H9 (cell line): ENCODE measurements around the gene ZMYND8. TPM values are rescaled to one million over a fixed set of nuclear protein-coding genes. Genes with fewer than 3 reads are reported as not detected.

Experiments used
- DNase-seq: peaks from one replicate; pipeline ENCODE4 v3.0.0-alpha.2; 2017
- H2AFZ ChIP-seq: one replicate; pipeline ENCODE4 v1.6.1; 2013; ENCODE audit warnings: mild to moderate bottlenecking, low read length, control low read depth, moderate library complexity
- H2AK5ac ChIP-seq: 2 replicates; pipeline ENCODE4 v1.6.1; 2013; ENCODE audit warnings: low read length, control low read depth, mixed read lengths; ENCODE audit not compliant: insufficient read length
- H2BK120ac ChIP-seq: one replicate; pipeline ENCODE4 v1.6.1; 2013; ENCODE audit warnings: low read depth, mild to moderate bottlenecking, low read length, control low read depth, inconsistent platforms; ENCODE audit not compliant: poor library complexity, severe bottlenecking
- H2BK12ac ChIP-seq: 2 replicates; pipeline ENCODE4 v1.6.1; 2013; ENCODE audit warnings: low read length, control low read depth, mixed read lengths, low read depth; ENCODE audit not compliant: insufficient read length
- H2BK15ac ChIP-seq: 2 replicates; pipeline ENCODE4 v1.6.1; 2013; ENCODE audit warnings: low read depth, low read length, control low read depth
- H2BK20ac ChIP-seq: one replicate; pipeline ENCODE4 v1.6.1; 2013; ENCODE audit warnings: low read depth, mild to moderate bottlenecking, low read length, control low read depth, inconsistent platforms; ENCODE audit not compliant: poor library complexity, severe bottlenecking
- H2BK5ac ChIP-seq: 2 replicates; pipeline ENCODE4 v1.6.1; 2013; ENCODE audit warnings: low read length, control low read depth, mixed read lengths; ENCODE audit not compliant: insufficient read length
- H3K14ac ChIP-seq: 2 replicates; pipeline ENCODE4 v1.6.1; 2013; ENCODE audit warnings: low read length, control low read depth; ENCODE audit not compliant: insufficient read depth
- H3K18ac ChIP-seq: 2 replicates; pipeline ENCODE4 v1.6.1; 2013; ENCODE audit warnings: low read depth, mild to moderate bottlenecking, mixed read lengths, low read length, control low read depth; ENCODE audit not compliant: insufficient read length
- H3K23ac ChIP-seq: 2 replicates; pipeline ENCODE4 v1.6.1; 2013; ENCODE audit warnings: low read length, control low read depth, mixed read lengths, low read depth; ENCODE audit not compliant: insufficient read length
- H3K23me2 ChIP-seq: 2 replicates; pipeline ENCODE4 v1.6.1; 2013; ENCODE audit warnings: low read depth, mild to moderate bottlenecking, mixed read lengths, low read length, control low read depth; ENCODE audit not compliant: insufficient read length, poor library complexity, severe bottlenecking
- H3K27ac ChIP-seq: 2 replicates; pipeline ENCODE4 v1.5.1; 2013; ENCODE audit warnings: low read length, control low read depth, mixed read lengths, low read depth; ENCODE audit not compliant: insufficient read length
- H3K27me3 ChIP-seq: 2 replicates; pipeline ENCODE4 v1.6.1; 2013; ENCODE audit warnings: low read length, control low read depth, inconsistent platforms; ENCODE audit not compliant: insufficient read depth
- H3K4ac ChIP-seq: 2 replicates; pipeline ENCODE4 v1.6.1; 2013; ENCODE audit warnings: low read depth, mild to moderate bottlenecking, control low read depth, inconsistent platforms, low read length, moderate library complexity
- H3K4me1 ChIP-seq: 2 replicates; pipeline ENCODE4 v1.6.1; 2013; ENCODE audit warnings: low read length, control low read depth, inconsistent platforms; ENCODE audit not compliant: insufficient read depth
- H3K4me2 ChIP-seq: 2 replicates; pipeline ENCODE4 v1.6.1; 2013; ENCODE audit warnings: low read length, control low read depth, mixed read lengths; ENCODE audit not compliant: insufficient read length, insufficient read depth
- H3K56ac ChIP-seq: 2 replicates; pipeline ENCODE4 v1.6.1; 2013; ENCODE audit warnings: low read depth, mild to moderate bottlenecking, mixed read lengths, low read length, control low read depth; ENCODE audit not compliant: insufficient read length
- H3K79me1 ChIP-seq: 2 replicates; pipeline ENCODE4 v1.6.1; 2013; ENCODE audit warnings: low read depth, mild to moderate bottlenecking, moderate library complexity, low read length, control low read depth, inconsistent platforms; ENCODE audit not compliant: insufficient read depth, poor library complexity, severe bottlenecking
- H3K79me2 ChIP-seq: 2 replicates; pipeline ENCODE4 v1.6.1; 2013; ENCODE audit warnings: low read length, control low read depth, inconsistent platforms; ENCODE audit not compliant: insufficient read depth
- H3K9ac ChIP-seq: 2 replicates; pipeline ENCODE4 v1.6.1; 2013; ENCODE audit warnings: low read length, control low read depth, mixed read lengths; ENCODE audit not compliant: insufficient read length; ENCODE audit errors: extremely low read depth
- H3K9me3 ChIP-seq: one replicate; pipeline ENCODE4 v1.6.1; 2013; ENCODE audit warnings: low read depth, low read length, inconsistent platforms; ENCODE audit not compliant: control insufficient read depth
- H3T11ph ChIP-seq: one replicate; pipeline ENCODE4 v1.6.1; 2013; ENCODE audit warnings: mild to moderate bottlenecking, low read length, control low read depth, inconsistent platforms
- H4K20me1 ChIP-seq: one replicate; pipeline ENCODE4 v1.6.1; 2013; ENCODE audit not compliant: control insufficient read depth, insufficient read length, insufficient read depth
- H4K5ac ChIP-seq: 2 replicates; pipeline ENCODE4 v1.6.1; 2013; ENCODE audit warnings: low read depth, mild to moderate bottlenecking, mixed read lengths, low read length, control low read depth; ENCODE audit not compliant: insufficient read length
- H4K8ac ChIP-seq: replicated peaks from 2 replicates; pipeline ENCODE4 v1.6.1; 2013; ENCODE audit warnings: low read length, control low read depth, mixed read lengths, low read depth; ENCODE audit not compliant: insufficient read length
- H4K91ac ChIP-seq: 2 replicates; pipeline ENCODE4 v1.6.1; 2013; ENCODE audit warnings: low read depth, mild to moderate bottlenecking, moderate library complexity, mixed read lengths, low read length, control low read depth; ENCODE audit not compliant: insufficient read length
- H3K27ac Mint-ChIP-seq, 3 experiments: 2 replicates in 2 of 3; 3 replicates in 1 of 3; pipeline ENCODE4 v1.8.0; 2020 to 2021; ENCODE audit warnings: mixed read lengths in 3 of 3, mild to moderate bottlenecking in 1 of 3, moderate library complexity in 1 of 3
- H3K27me3 Mint-ChIP-seq: 2 replicates; pipeline ENCODE4 v1.8.0; 2021; ENCODE audit warnings: low read depth, mild to moderate bottlenecking, moderate library complexity, mixed read lengths
- H3K36me3 Mint-ChIP-seq, 3 experiments: 2 replicates in 2 of 3; 3 replicates in 1 of 3; pipeline ENCODE4 v1.8.0; 2020 to 2021; ENCODE audit warnings: low read depth in 3 of 3, mixed read lengths in 3 of 3; ENCODE audit not compliant: insufficient read depth in 1 of 3
- H3K4me1 Mint-ChIP-seq, 2 experiments: 2 replicates each; pipeline ENCODE4 v1.8.0; 2020; ENCODE audit warnings: mixed read lengths in 2 of 2
- H3K4me3 Mint-ChIP-seq, 2 experiments: 2 replicates in 1 of 2; 3 replicates in 1 of 2; pipeline ENCODE4 v1.8.0; 2020 to 2021; ENCODE audit warnings: mild to moderate bottlenecking in 2 of 2, mixed read lengths in 2 of 2, moderate library complexity in 1 of 2
- H3K9me3 Mint-ChIP-seq, 2 experiments: 2 replicates in 1 of 2; 3 replicates in 1 of 2; pipeline ENCODE4 v1.8.0; 2020; ENCODE audit warnings: mild to moderate bottlenecking in 2 of 2, mixed read lengths in 2 of 2, moderate library complexity in 1 of 2
- WGBS: extraction: QIAGEN DNeasy Blood & Tissue Kit; methylation state at CpG from one replicate; pipeline ENCODE4 v1.1.7; 2013; ENCODE audit warnings: missing lambda C conversion rate, low lambda C conversion rate, mixed read lengths; ENCODE audit not compliant: insufficient read length; ENCODE audit errors: extremely low coverage; 5-methylcytosine and 5-hydroxymethylcytosine counted together
- total RNA-seq: library from RNA; stranded (reverse); gene quantifications from 2 replicates; pipeline ENCODE4 v1.2.1, GENCODE V29; 2021
- TF ChIP-seq, protein P1 (sequence below): fragments of 200-600 bp; sonication (generic); conservative IDR thresholded peaks from 3 replicates; pipeline ENCODE4 v1.8.0; 2021; ENCODE audit warnings: antibody characterized with exemption, mild to moderate bottlenecking

Gene ZMYND8
- total RNA-seq, 1 experiment from 2014 or later, result 158 TPM

DNA sequence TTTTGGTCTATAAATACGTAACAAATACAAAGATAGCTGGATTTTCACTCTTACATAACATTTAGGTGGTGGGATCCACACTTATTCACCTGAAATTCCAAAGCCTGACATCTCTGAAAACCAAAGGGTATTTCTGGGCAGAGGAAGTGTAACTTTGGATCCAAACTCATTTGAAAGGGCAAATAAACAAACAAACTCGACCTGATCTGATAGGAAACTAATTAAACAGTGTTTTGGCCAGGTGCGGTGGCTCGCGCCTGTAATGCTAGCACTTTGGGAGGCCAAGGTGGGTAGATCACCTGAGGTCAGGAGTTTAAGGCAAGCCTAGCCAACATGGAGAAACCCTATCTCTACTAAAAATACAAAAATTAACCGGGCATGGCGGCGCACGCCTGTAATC lies 128.9 kb downstream of the ZMYND8 start:
- Histone ChIP-seq H3T11ph (no peak overlapping the region), H2AK5ac (no peak overlapping the region), H2AFZ (no peak overlapping the region), H3K4me1 (no peaks in the 10 kb centered on the region), H3K4me2 (no peak overlapping the region), H2BK120ac (no peak overlapping the region), H3K56ac (no peak overlapping the region), H2BK5ac (no peak overlapping the region), H2BK12ac (no peak overlapping the region), H2BK20ac (no peak overlapping the region), H3K9ac (no peak overlapping the region), H3K14ac (no peak overlapping the region), H4K20me1 (no peaks in the 10 kb centered on the region), H4K91ac (no peak overlapping the region), H3K23ac (no peak overlapping the region), H3K23me2 (no peaks in the 10 kb centered on the region), H3K79me2 (no peaks in the 10 kb centered on the region), H3K4ac (no peak overlapping the region), H4K5ac (no peak overlapping the region), H3K79me1 (no peaks in the 10 kb centered on the region), H3K18ac (no peak overlapping the region), H2BK15ac (no peak overlapping the region), H3K27me3 (no peaks in the 10 kb centered on the region), H3K9me3 (no peaks in the 10 kb centered on the region), H3K27ac (no peak overlapping the region), H4K8ac (no peak overlapping the region)
- Mint-ChIP-seq H3K27ac (0 out of 7 replicates have a peak overlapping the region, but pooled peaks of 1 of the 3 experiments have one; percentile 36), H3K27me3 (no peaks in the 10 kb centered on the region; the same call in 1 of the 2 replicates), H3K36me3 (peaks cover 55 to 89% (median 83%) of the 10 kb centered on the region in 3 experiments), H3K4me1 (peaks cover 6 to 18% of the 10 kb centered on the region in 2 experiments), H3K4me3 (no peak overlapping the region), H3K9me3 (no peaks in the 10 kb centered on the region)
- WGBS, result no CpG with 5 or more reads among the region's 9 CpGs
- TF ChIP-seq, protein P1, sequence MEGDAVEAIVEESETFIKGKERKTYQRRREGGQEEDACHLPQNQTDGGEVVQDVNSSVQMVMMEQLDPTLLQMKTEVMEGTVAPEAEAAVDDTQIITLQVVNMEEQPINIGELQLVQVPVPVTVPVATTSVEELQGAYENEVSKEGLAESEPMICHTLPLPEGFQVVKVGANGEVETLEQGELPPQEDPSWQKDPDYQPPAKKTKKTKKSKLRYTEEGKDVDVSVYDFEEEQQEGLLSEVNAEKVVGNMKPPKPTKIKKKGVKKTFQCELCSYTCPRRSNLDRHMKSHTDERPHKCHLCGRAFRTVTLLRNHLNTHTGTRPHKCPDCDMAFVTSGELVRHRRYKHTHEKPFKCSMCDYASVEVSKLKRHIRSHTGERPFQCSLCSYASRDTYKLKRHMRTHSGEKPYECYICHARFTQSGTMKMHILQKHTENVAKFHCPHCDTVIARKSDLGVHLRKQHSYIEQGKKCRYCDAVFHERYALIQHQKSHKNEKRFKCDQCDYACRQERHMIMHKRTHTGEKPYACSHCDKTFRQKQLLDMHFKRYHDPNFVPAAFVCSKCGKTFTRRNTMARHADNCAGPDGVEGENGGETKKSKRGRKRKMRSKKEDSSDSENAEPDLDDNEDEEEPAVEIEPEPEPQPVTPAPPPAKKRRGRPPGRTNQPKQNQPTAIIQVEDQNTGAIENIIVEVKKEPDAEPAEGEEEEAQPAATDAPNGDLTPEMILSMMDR, result no peak
- DNase-seq, result no peak
